GM12878 (cell line): ENCODE results near the gene UAP1. TPM values are rescaled to one million over a fixed set of nuclear protein-coding genes. Genes with fewer than 3 reads are reported as not detected.
"Not testable (repeated sequence)": the region's sequence is repeated elsewhere in the genome, so short reads cannot be mapped to it uniquely, and the experiment has no call there.

Experiments used
- ATAC-seq: fragments of 200-7000 bp; cut with Tn5 transposase; 3 replicates; pipeline ENCODE4 v1.9.1; 2020; ENCODE audit warnings: mild to moderate bottlenecking, moderate library complexity
- BruUV-seq: library from RNA; stranded (reverse); fragments of 400-500 nt; replicated peaks from 2 replicates; lab custom pipeline; 2021; lab: Mats Ljungman, UMichigan
- CTCF ChIA-PET: fragments of 300-600 bp; sonication (Branson Sonifier 250); formaldehyde crosslinking; extraction: SDS; loops from one replicate; lab custom pipeline; 2021; ENCODE audit warnings: inconsistent platforms; lab: Yijun Ruan, JAX
- POLR2A ChIA-PET: fragments of 350-600 bp; formaldehyde crosslinking; extraction: SDS; loops from one replicate; lab custom pipeline; 2021; ENCODE audit warnings: inconsistent platforms; lab: Charles Lee
- RAD21 ChIA-PET: fragments of 300-600 bp; sonication (Branson Sonifier 250); formaldehyde crosslinking; loops from one replicate; lab custom pipeline; 2023; ENCODE audit warnings: antibody characterized with exemption; ENCODE audit not compliant: unreplicated experiment; lab: Charles Lee
- SMC1A ChIA-PET: fragments of 300-600 bp; sonication (Branson Sonifier 250); formaldehyde crosslinking; loops from one replicate; lab custom pipeline; 2023; ENCODE audit not compliant: unreplicated experiment, uncharacterized antibody; lab: Charles Lee
- DNase-seq: peaks from one replicate; pipeline ENCODE4 v3.0.0-alpha.2; 2011; ENCODE audit warnings: low read depth, low spot score
- FAIRE-seq: peaks from 3 replicates; lab custom pipeline; 2011; peaks lifted over from hg19 to GRCh38; lab: Jason Lieb, UNC
- H2AFZ ChIP-seq: 2 replicates; pipeline ENCODE4 v1.6.0; 2011; ENCODE audit warnings: low read depth, low read length, control low read depth; ENCODE audit not compliant: control insufficient read depth
- H3K27ac ChIP-seq: 2 replicates; pipeline ENCODE4 v1.5.1; 2011; ENCODE audit warnings: control low read depth; ENCODE audit not compliant: control insufficient read depth, insufficient read depth
- H3K27me3 ChIP-seq, 2 experiments: replicated peaks in 1 of 2; 2 replicates each; pipeline versions ENCODE4 v1.6.0 to v1.6.1; 2011; ENCODE audit warnings: low read length in 1 of 2; ENCODE audit not compliant: control insufficient read depth in 2 of 2, insufficient read depth in 2 of 2
- H3K36me3 ChIP-seq, 2 experiments: 2 replicates each; pipeline ENCODE4 v1.5.1; 2011; ENCODE audit warnings: low read length in 1 of 2; ENCODE audit not compliant: control insufficient read depth in 2 of 2, insufficient read depth in 2 of 2
- H3K4me1 ChIP-seq: 2 replicates; pipeline ENCODE4 v1.6.1; 2011; ENCODE audit warnings: mild to moderate bottlenecking, low read length, moderate library complexity, mixed read lengths; ENCODE audit not compliant: control insufficient read depth, insufficient read depth
- H3K4me2 ChIP-seq: 2 replicates; pipeline ENCODE4 v1.6.0; 2011; ENCODE audit warnings: control low read depth; ENCODE audit not compliant: control insufficient read depth, insufficient read depth
- H3K4me3 ChIP-seq: fragments of 200-600 bp; sonication (generic); 2 replicates; pipeline ENCODE4 v1.5.1; 2016
- H3K79me2 ChIP-seq: 2 replicates; pipeline ENCODE4 v1.6.0; 2011; ENCODE audit warnings: low read length; ENCODE audit not compliant: control insufficient read depth, insufficient read depth
- H3K9ac ChIP-seq: 2 replicates; pipeline ENCODE4 v1.8.0; 2011; ENCODE audit warnings: low read length, control low read depth, mixed read lengths; ENCODE audit not compliant: control insufficient read depth, insufficient read depth
- H3K9me3 ChIP-seq: replicated peaks from 3 replicates; pipeline ENCODE4 v1.5.1; 2011; ENCODE audit warnings: mild to moderate bottlenecking, low read length; ENCODE audit not compliant: control insufficient read depth, insufficient read depth
- H4K20me1 ChIP-seq: 2 replicates; pipeline ENCODE4 v1.6.0; 2011; ENCODE audit not compliant: control insufficient read depth, insufficient read depth
- EZH2 ChIP-seq: IDR thresholded peaks from 2 replicates; pipeline ENCODE4 v1.6.1; 2012; ENCODE audit warnings: low read depth, mild to moderate bottlenecking, control low read depth, inconsistent platforms, low read length, borderline replicate concordance; ENCODE audit not compliant: control insufficient read depth
- GATAD2B ChIP-seq: fragments of 450-650 bp; conservative IDR thresholded peaks from 2 replicates; pipeline ENCODE4 v1.6.1; 2017; ENCODE audit warnings: low read depth, mild to moderate bottlenecking, moderate library complexity
- KAT2A ChIP-seq: conservative IDR thresholded peaks from 2 replicates; pipeline ENCODE4 v1.6.1; 2011; ENCODE audit warnings: low read depth, low read length; ENCODE audit not compliant: control insufficient read depth
- KLF5 ChIP-seq: fragments of 450-650 bp; IDR thresholded peaks from 2 replicates; pipeline ENCODE4 v1.6.1; 2014; ENCODE audit warnings: mild to moderate bottlenecking; ENCODE audit not compliant: partially characterized antibody
- PAX8 ChIP-seq: fragments of 450-650 bp; IDR thresholded peaks from 2 replicates; pipeline ENCODE4 v1.6.1; 2017; ENCODE audit warnings: mild to moderate bottlenecking, moderate library complexity
- POLR2A ChIP-seq: IDR thresholded peaks from 2 replicates; pipeline ENCODE4 v1.6.1; 2011; ENCODE audit warnings: low read depth, mild to moderate bottlenecking, low read length
- STAT1 ChIP-seq: fragments of 450-650 bp; conservative IDR thresholded peaks from 2 replicates; pipeline ENCODE4 v1.6.1; 2014; ENCODE audit warnings: antibody characterized with exemption, mild to moderate bottlenecking
- TBL1XR1 ChIP-seq: IDR thresholded peaks from 2 replicates; pipeline ENCODE4 v1.6.1; 2012; ENCODE audit warnings: low read depth, low read length, improper control_type of control experiment
- ZNF24 ChIP-seq: fragments of 450-650 bp; IDR thresholded peaks from 2 replicates; pipeline ENCODE4 v1.6.1; 2017; ENCODE audit warnings: antibody characterized with exemption, mild to moderate bottlenecking
- WGBS: methylation state at CpG from one replicate; pipeline ENCODE4 v1.1.6; 2016; ENCODE audit warnings: low lambda C conversion rate; ENCODE audit not compliant: insufficient replicate concordance, insufficient coverage; ENCODE audit errors: missing lambda C conversion rate; 5-methylcytosine and 5-hydroxymethylcytosine counted together
- in situ Hi-C: fragments of 300-500 bp; cut with MboI; formaldehyde crosslinking; loops from 9 replicates; pipeline ENCODE4 v1.14.3; 2018; ENCODE audit warnings: mixed read lengths
- intact Hi-C: fragments of 100-400 bp; cut with micrococcal nuclease; formaldehyde crosslinking; loops from one replicate; pipeline ENCODE4 v1.14.2; 2022; ENCODE audit not compliant: unreplicated experiment
- polyA plus RNA-seq, 11 experiments: library from polyadenylated mRNA; depleted of rRNA in 4 of 11; unstranded in 6 of 11; stranded (reverse) in 5 of 11; fragments of >200 nt; fragmentation: Nextera tagmentation in 4 of 11; fragmentation: Illumina TruSeq in 1 of 11; extraction: Ambion mirVana in 4 of 11; extraction: Trizol in 1 of 11; gene quantifications; 1 replicate in 1 of 11; 2 replicates in 10 of 11; pipeline versions ENCODE4 v1.2.1 to v1.2.3, GENCODE V29; 2011 to 2016; ENCODE audit warnings: inconsistent platforms in 2 of 11, missing spikeins in 2 of 11, low read depth in 1 of 11
- total RNA-seq, 4 experiments: library from RNA; depleted of rRNA in 3 of 4; stranded (reverse); fragments of >200 nt in 3 of 4; fragmentation: Illumina TruSeq in 1 of 4; extraction: Trizol in 1 of 4; gene quantifications; 2 replicates each; pipeline versions ENCODE4 v1.2.1 to v1.2.3, GENCODE V29; 2013 to 2021

Gene UAP1
- total and polyA plus RNA-seq, 10 of the 15 experiments (the other 5 are each of a cell fraction or from before 2014, with no cell fraction given) = 19.2 to 43.0 (median 30.7) TPM

- in situ Hi-C loops = no loop called here
- DNase-seq = no peak
- SMC1A ChIA-PET = interaction anchor here (1.2 to 1.5 kb wide), 2 partner anchors 42 to 46 kb away, joined by 3 read pairs; no protein-coding TSS in a partner anchor
Observed at GRCh38 chr1:162570718-162571117, 9.2 kb downstream of the UAP1 start.

GRCh38 chr1:162571121-162571520 is 9.6 kb downstream of the UAP1 start:
- intact Hi-C loops, H3K4me3 ChIP-seq, H3K9ac ChIP-seq, H3K79me2 ChIP-seq, BruUV-seq, DNase-seq, H2AFZ ChIP-seq, H3K36me3 ChIP-seq, H3K27ac ChIP-seq, ATAC-seq, FAIRE-seq, H3K27me3 ChIP-seq, H4K20me1 ChIP-seq, H3K9me3 ChIP-seq, in situ Hi-C loops, H3K4me1 ChIP-seq, H3K4me2 ChIP-seq: not testable (repeated sequence)
- WGBS = 87% methylated on average over 5 of the region's 7 CpGs
- POLR2A ChIA-PET = interaction anchor here (0.5 kb wide), 1 partner anchor 34 kb away, joined by 3 read pairs; no protein-coding TSS in a partner anchor
- CTCF ChIA-PET = interaction anchor here (1.3 kb wide), 1 partner anchor 42 kb away, joined by 3 read pairs; no protein-coding TSS in a partner anchor
- RAD21 ChIA-PET = interaction anchor here (1.0 kb wide), 1 partner anchor 26 kb away, joined by 3 read pairs; no protein-coding TSS in a partner anchor
- SMC1A ChIA-PET = interaction anchor here (1.1 to 3.0 kb wide), 4 partner anchors 28 to 63 kb away, joined by 3 to 10 read pairs (median 3); no protein-coding TSS in a partner anchor

More at GRCh38 chr1:162570718-162571117, 9.2 kb downstream of the UAP1 start:
- no peaks in the 10 kb centered on the region for H4K20me1 ChIP-seq
- no peak overlapping the region for H3K4me3 ChIP-seq
- no peak overlapping the region for H2AFZ ChIP-seq
- intact Hi-C loops = no loop called here
- H3K9ac ChIP-seq = no peak overlapping the region
- no peaks in the 10 kb centered on the region for H3K27me3 ChIP-seq
- H3K79me2 ChIP-seq = no peaks in the 10 kb centered on the region; the same call in 1 of the 2 replicates
- no TSS peak for BruUV-seq
- H3K4me1 ChIP-seq = no peaks in the 10 kb centered on the region
- no peak overlapping the region for H3K4me2 ChIP-seq
- 0 out of 4 replicates have a peak, but pooled peaks cover 0 to 4% of the 10 kb centered on the region in 2 experiments for H3K36me3 ChIP-seq
- ChIA-PET POLR2A (interaction anchor here (0.5 kb wide), 1 partner anchor 35 kb away, joined by 3 read pairs; no protein-coding TSS in a partner anchor), RAD21 (interaction anchor here (1.0 kb wide), 1 partner anchor 26 kb away, joined by 3 read pairs; no protein-coding TSS in a partner anchor), CTCF (interaction anchor here (1.3 kb wide), 1 partner anchor 42 kb away, joined by 3 read pairs; no protein-coding TSS in a partner anchor)
- no peak overlapping the region for H3K27ac ChIP-seq
- TF ChIP-seq GATAD2B (no peak), KLF5 (no peak), KAT2A (no peak), POLR2A (no peak), PAX8 (no peak), STAT1 (no peak), EZH2 (no peak), TBL1XR1 (no peak), ZNF24 (no peak)
- ATAC-seq (no peak), FAIRE-seq (no peak)
- no peaks in the 10 kb centered on the region for H3K9me3 ChIP-seq
- 100% methylated on average over 1 of the region's 1 CpG for WGBS
